ENCODE data around the gene RUSC2.

DNA sequence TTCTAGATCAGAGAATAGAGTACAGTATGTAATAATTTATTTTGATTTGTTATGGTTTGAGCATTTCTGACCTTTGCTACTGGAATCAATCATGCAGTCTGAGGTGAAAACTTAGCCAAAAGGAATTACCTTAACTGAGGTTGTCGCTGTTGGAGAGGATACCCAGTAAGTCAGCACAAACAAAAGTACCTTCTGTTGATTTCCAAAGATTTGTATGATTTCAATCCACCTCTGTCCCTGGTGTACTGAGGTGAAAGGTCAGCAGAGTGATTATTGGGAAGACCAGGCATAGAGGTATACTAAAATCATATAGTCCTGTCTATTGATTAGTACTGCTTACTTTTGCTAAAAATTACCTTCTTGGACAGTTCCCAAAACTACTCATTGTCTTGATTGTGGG is 32.8 kb downstream of the RUSC2 start:
- no peak for TF ChIP-seq POLR2A (IDR thresholded peaks at IDR 0.05; ENCODE audit: low read length)
- TF ChIP-seq, protein P1, sequence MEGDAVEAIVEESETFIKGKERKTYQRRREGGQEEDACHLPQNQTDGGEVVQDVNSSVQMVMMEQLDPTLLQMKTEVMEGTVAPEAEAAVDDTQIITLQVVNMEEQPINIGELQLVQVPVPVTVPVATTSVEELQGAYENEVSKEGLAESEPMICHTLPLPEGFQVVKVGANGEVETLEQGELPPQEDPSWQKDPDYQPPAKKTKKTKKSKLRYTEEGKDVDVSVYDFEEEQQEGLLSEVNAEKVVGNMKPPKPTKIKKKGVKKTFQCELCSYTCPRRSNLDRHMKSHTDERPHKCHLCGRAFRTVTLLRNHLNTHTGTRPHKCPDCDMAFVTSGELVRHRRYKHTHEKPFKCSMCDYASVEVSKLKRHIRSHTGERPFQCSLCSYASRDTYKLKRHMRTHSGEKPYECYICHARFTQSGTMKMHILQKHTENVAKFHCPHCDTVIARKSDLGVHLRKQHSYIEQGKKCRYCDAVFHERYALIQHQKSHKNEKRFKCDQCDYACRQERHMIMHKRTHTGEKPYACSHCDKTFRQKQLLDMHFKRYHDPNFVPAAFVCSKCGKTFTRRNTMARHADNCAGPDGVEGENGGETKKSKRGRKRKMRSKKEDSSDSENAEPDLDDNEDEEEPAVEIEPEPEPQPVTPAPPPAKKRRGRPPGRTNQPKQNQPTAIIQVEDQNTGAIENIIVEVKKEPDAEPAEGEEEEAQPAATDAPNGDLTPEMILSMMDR (IDR thresholded peaks at IDR 0.05) = no peak
